Neural progenitor cell (in vitro differentiated cells): ENCODE data around the gene AIFM3. TPM values are rescaled to one million over a fixed set of nuclear protein-coding genes. Genes with fewer than 3 reads are reported as not detected.

Experiments
- DNase-seq: peaks from one replicate; pipeline ENCODE4 v3.0.0-alpha.2; 2016; ENCODE audit warnings: low spot score
- H2AFZ ChIP-seq: fragments of 200-600 bp; sonication (generic); replicated peaks from 2 replicates; pipeline ENCODE4 v1.6.1; 2016; ENCODE audit warnings: antibody characterized with exemption
- H3F3A ChIP-seq: fragments of 200-600 bp; sonication (generic); 2 replicates; pipeline ENCODE4 v1.6.1; 2016; ENCODE audit warnings: antibody characterized with exemption, low read depth
- H3K27ac ChIP-seq: fragments of 200-600 bp; sonication (generic); 2 replicates; pipeline ENCODE4 v1.5.1; 2016; ENCODE audit warnings: mild to moderate bottlenecking
- H3K27me3 ChIP-seq: fragments of 200-600 bp; sonication (generic); 2 replicates; pipeline ENCODE4 v1.6.1; 2016; ENCODE audit warnings: mild to moderate bottlenecking, moderate library complexity
- H3K36me3 ChIP-seq: fragments of 200-600 bp; sonication (generic); 2 replicates; pipeline ENCODE4 v1.5.1; 2016
- H3K4me1 ChIP-seq: fragments of 200-600 bp; sonication (generic); 2 replicates; pipeline ENCODE4 v1.6.1; 2016; ENCODE audit warnings: mixed run types
- H3K4me2 ChIP-seq: fragments of 200-600 bp; sonication (generic); 2 replicates; pipeline ENCODE4 v1.6.1; 2016
- H3K4me3 ChIP-seq: fragments of 200-600 bp; sonication (generic); 2 replicates; pipeline ENCODE4 v1.5.1; 2016
- H3K79me2 ChIP-seq: fragments of 200-600 bp; sonication (generic); 2 replicates; pipeline ENCODE4 v1.6.1; 2016; ENCODE audit warnings: low read depth
- H3K9ac ChIP-seq: fragments of 200-600 bp; sonication (generic); 2 replicates; pipeline ENCODE4 v1.6.1; 2016
- H3K9me3 ChIP-seq: fragments of 200-600 bp; sonication (generic); 2 replicates; pipeline ENCODE4 v1.5.1; 2016; ENCODE audit warnings: low read depth
- H4K20me1 ChIP-seq: fragments of 200-600 bp; sonication (generic); 2 replicates; pipeline ENCODE4 v1.6.1; 2016; ENCODE audit warnings: low read depth
- H3K27ac Mint-ChIP-seq: 3 replicates; pipeline ENCODE4 v1.8.0; 2021; ENCODE audit warnings: mixed read lengths
- H3K27me3 Mint-ChIP-seq: 2 replicates; pipeline ENCODE4 v1.8.0; 2022; ENCODE audit warnings: low read depth, mild to moderate bottlenecking, inconsistent platforms, moderate library complexity, mixed read lengths; ENCODE audit not compliant: insufficient read depth
- H3K36me3 Mint-ChIP-seq: 3 replicates; pipeline ENCODE4 v1.8.0; 2021; ENCODE audit warnings: mixed read lengths
- H3K4me1 Mint-ChIP-seq: 3 replicates; pipeline ENCODE4 v1.8.0; 2021; ENCODE audit warnings: mixed read lengths
- H3K4me3 Mint-ChIP-seq: 3 replicates; pipeline ENCODE4 v1.8.0; 2021; ENCODE audit warnings: mild to moderate bottlenecking, moderate library complexity, mixed read lengths
- H3K9me3 Mint-ChIP-seq: 3 replicates; pipeline ENCODE4 v1.8.0; 2020; ENCODE audit warnings: mixed read lengths
- EZH2 ChIP-seq: fragments of 200-600 bp; sonication (generic); IDR thresholded peaks from 2 replicates; pipeline ENCODE4 v1.6.1; 2017; ENCODE audit warnings: antibody characterized with exemption, mild to moderate bottlenecking, moderate library complexity
- EZH2phosphoT487 ChIP-seq: fragments of 200-600 bp; sonication (generic); IDR thresholded peaks from 2 replicates; pipeline ENCODE4 v1.6.1; 2017; ENCODE audit warnings: antibody characterized with exemption
- total RNA-seq: library from RNA; depleted of rRNA; stranded (reverse); fragments of >200 nt; gene quantifications from 2 replicates; pipeline ENCODE4 v1.2.3, GENCODE V29; 2015; ENCODE audit warnings: low replicate concordance
- TF ChIP-seq, protein P1 (sequence below): fragments of 200-600 bp; sonication (generic); IDR thresholded peaks from 2 replicates; pipeline ENCODE4 v1.5.1; 2017; ENCODE audit warnings: antibody characterized with exemption, mild to moderate bottlenecking

AIFM3 gene
- total RNA-seq, 1 donor from 2014 or later, result 4.3 TPM

GRCh38 chr22:20989323-20990138 lies 22.5 kb downstream of the AIFM3 start:
- Histone ChIP-seq H3K36me3 (no peaks in the 10 kb centered on the region), H3K9ac (no peak overlapping the region), H3K9me3 (no peaks in the 10 kb centered on the region), H3K4me1 (no peaks in the 10 kb centered on the region), H4K20me1 (no peaks in the 10 kb centered on the region), H2AFZ (no peak overlapping the region), H3K4me2 (no peak overlapping the region), H3K27ac (no peak overlapping the region), H3K4me3 (no peak overlapping the region), H3K27me3 (no peaks in the 10 kb centered on the region), H3K79me2 (no peaks in the 10 kb centered on the region), H3F3A (no peaks in the 10 kb centered on the region)
- H3K9me3 Mint-ChIP-seq, result no peaks in the 10 kb centered on the region
- no peaks in the 10 kb centered on the region for H3K27me3 Mint-ChIP-seq
- TF ChIP-seq, protein P1, sequence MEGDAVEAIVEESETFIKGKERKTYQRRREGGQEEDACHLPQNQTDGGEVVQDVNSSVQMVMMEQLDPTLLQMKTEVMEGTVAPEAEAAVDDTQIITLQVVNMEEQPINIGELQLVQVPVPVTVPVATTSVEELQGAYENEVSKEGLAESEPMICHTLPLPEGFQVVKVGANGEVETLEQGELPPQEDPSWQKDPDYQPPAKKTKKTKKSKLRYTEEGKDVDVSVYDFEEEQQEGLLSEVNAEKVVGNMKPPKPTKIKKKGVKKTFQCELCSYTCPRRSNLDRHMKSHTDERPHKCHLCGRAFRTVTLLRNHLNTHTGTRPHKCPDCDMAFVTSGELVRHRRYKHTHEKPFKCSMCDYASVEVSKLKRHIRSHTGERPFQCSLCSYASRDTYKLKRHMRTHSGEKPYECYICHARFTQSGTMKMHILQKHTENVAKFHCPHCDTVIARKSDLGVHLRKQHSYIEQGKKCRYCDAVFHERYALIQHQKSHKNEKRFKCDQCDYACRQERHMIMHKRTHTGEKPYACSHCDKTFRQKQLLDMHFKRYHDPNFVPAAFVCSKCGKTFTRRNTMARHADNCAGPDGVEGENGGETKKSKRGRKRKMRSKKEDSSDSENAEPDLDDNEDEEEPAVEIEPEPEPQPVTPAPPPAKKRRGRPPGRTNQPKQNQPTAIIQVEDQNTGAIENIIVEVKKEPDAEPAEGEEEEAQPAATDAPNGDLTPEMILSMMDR, result no peak
- TF ChIP-seq EZH2phosphoT487 (no peak), EZH2 (no peak)
- no peak overlapping the region for H3K4me3 Mint-ChIP-seq
- peak overlapping the region; percentile 90 for H3K27ac Mint-ChIP-seq
- H3K36me3 Mint-ChIP-seq, result peaks cover 6% of the 10 kb centered on the region
- peaks cover 3% of the 10 kb centered on the region for H3K4me1 Mint-ChIP-seq
- no peak for DNase-seq

- Mint-ChIP-seq H3K36me3 (peaks cover 7% of the 10 kb centered on the region), H3K9me3 (no peaks in the 10 kb centered on the region), H3K27ac (peak overlapping the region; percentile 59), H3K27me3 (no peaks in the 10 kb centered on the region), H3K4me1 (peaks cover 3% of the 10 kb centered on the region), H3K4me3 (no peak overlapping the region)
- no peaks in the 10 kb centered on the region for H3K79me2 ChIP-seq
- DNase-seq, result no peak
- H3K9me3 ChIP-seq, result no peaks in the 10 kb centered on the region
- H4K20me1 ChIP-seq, result no peaks in the 10 kb centered on the region
- H3F3A ChIP-seq, result no peaks in the 10 kb centered on the region
- no peaks in the 10 kb centered on the region for H3K27me3 ChIP-seq
- no peak overlapping the region for H2AFZ ChIP-seq
- TF ChIP-seq EZH2phosphoT487, result no peak
- H3K36me3 ChIP-seq, result no peaks in the 10 kb centered on the region
- no peak overlapping the region for H3K4me2 ChIP-seq
- no peak overlapping the region for H3K9ac ChIP-seq
- no peak overlapping the region for H3K4me3 ChIP-seq
- no peaks in the 10 kb centered on the region for H3K4me1 ChIP-seq
- no peak overlapping the region for H3K27ac ChIP-seq
Measured at GRCh38 chr22:20990184-20991180, 23.4 kb downstream of the AIFM3 start.

DNA sequence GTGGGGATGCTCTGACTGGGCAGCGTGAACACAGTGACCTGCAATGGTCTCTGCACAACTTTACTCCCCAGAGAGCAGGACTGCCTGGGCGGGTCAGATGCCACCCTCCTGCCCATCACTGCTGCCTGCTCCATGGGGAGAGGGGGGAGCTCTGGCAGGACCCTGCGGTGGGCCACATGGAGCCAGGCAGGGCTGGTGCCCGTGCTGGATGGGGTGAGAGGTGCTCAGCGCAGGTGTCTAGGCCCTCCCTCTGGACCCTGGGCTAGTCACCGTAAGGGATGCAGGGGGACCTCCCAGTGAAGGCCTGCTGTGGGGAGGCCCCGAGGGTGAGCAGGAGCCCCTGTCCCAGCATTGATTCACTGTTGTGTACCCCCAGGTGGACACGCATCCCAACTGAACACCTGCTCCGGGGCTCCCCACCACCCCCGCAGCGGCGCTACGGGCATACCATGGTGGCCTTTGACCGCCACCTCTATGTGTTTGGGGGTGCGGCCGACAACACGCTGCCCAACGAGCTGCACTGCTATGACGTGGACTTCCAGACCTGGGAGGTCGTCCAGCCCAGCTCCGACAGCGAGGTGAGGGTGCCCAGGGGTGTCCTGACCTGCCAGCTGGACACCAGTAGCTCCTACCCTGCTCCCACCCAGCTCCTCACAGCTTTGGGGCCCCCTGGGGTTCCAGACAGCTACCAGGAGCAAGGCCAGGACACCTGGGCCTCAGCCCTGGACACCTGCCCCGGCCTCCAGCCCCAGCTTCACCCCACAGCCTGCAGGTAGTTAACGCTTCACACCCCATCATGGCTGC lies 24.4 kb downstream of the AIFM3 start:
- Mint-ChIP-seq H3K4me1 (peaks cover 3% of the 10 kb centered on the region), H3K9me3 (no peaks in the 10 kb centered on the region), H3K36me3 (peaks cover 4% of the 10 kb centered on the region), H3K27me3 (peaks cover 2% of the 10 kb centered on the region), H3K4me3 (no peak overlapping the region), H3K27ac (no peak overlapping the region)
- Histone ChIP-seq H3K36me3 (no peaks in the 10 kb centered on the region), H3K4me1 (no peaks in the 10 kb centered on the region), H3K4me3 (no peak overlapping the region), H3K27ac (no peak overlapping the region), H3K27me3 (no peaks in the 10 kb centered on the region), H3K9me3 (no peaks in the 10 kb centered on the region), H3K79me2 (no peaks in the 10 kb centered on the region), H3K9ac (no peak overlapping the region), H4K20me1 (no peaks in the 10 kb centered on the region), H3K4me2 (no peak overlapping the region), H3F3A (no peaks in the 10 kb centered on the region), H2AFZ (no peak overlapping the region)
- no peak for DNase-seq
- no peak for TF ChIP-seq EZH2phosphoT487
- TF ChIP-seq EZH2, result no peak
- TF ChIP-seq, protein P1, result no peak
